Stimulated activated CD8-positive, alpha-beta memory T cell treated with anti-CD3 and anti-CD28 coated beads, Interleukin-15, amount 100 ng/mL, for 1 hour (primary cell): ENCODE data around the gene PLXNC1.

ENCODE experiments used
- DNase-seq: peaks from one replicate; pipeline ENCODE4 v3.0.0-alpha.2; 2020; ENCODE audit warnings: low read depth

PLXNC1 gene

DNA sequence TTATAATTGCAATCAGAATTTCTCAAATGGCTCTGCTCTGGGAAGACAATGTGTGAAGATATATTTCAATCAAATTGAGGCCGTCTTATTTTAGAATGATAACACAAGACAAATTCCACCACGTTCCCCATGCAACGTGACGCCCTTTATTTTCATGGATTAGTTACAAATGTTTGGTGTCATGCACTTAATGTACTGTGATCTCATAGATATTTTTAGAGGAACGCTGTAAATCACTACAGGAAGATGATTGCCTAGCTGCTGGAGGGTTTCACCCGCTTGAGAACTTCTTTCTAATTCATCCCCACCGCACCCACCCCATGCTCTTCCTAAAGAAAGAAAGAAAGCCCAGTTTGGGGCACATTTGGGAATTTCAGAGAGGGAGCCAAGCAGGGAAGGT, 117.2 kb downstream of the PLXNC1 start:
- no peak for DNase-seq

DNA sequence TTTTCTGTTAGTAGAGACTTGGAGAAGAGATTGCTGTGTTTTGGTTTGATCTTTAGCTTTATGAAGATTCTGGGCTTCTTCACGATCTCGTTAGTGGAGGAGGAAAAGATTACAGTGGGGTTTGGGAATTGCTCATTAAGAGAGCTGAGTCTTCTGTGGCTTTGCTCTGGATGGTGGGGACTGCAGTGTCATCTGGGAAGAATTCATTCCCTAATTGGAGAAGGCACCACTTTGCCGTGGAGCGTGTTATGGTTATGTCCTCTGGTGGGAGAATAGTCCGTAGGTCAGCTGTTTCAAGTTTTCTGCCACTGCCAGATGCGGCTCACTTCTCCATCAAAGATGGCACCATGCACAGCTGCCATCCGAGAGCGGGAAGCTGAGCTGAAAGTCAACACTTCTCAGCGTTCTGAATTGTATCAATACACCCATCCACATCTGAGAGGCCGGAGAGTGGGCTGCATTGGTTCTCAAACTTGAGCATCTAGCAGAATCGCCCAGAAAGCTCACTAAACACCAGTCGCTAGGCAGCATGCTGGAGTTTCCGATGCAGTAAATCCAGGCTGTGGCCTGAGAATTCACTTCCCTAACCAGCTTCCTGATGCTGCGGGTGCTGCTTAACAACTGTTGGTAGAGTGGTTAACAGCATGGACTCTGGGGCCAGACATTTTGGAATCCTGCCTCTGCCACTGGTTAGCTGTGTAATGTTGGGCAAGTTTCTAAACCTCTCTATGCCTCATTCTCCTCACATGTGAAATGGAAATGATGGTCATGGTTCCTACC, 117.8 kb downstream of the PLXNC1 start:
- DNase-seq = no peak

DNA sequence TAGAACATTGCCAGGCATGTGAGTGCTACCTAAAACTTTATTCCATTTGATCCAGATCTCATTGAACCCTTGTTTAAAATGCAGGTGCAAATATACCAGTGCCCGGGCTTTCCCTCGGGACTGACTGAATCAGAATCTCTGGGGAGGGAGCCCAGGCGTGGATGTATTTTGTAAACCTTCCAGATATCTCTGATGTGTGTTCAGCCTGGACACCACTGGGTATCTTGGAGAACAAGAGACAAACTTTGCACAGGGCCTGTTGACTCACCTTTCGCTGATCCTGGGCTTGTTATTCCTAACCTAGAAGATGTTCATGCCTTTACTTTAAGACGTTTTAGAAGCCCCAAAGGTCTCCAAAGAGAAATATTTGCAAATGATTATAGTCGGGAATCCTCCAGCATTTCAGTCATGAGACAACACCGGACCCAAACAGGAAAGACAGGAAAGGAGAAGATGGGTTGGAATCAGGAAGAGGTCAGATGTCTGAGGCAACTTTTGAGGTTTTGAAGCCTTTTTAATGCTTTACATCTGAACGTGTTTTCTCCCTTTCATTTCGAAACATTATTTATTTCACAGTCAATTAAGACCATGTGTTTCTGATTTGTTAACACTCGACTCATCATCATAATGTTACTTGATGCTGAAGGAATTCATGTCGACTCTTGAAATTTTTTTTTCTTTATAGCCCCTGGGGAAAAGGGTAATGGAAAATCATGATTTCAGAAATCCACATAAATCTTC, 118.6 kb downstream of the PLXNC1 start:
- DNase-seq = no peak

DNA sequence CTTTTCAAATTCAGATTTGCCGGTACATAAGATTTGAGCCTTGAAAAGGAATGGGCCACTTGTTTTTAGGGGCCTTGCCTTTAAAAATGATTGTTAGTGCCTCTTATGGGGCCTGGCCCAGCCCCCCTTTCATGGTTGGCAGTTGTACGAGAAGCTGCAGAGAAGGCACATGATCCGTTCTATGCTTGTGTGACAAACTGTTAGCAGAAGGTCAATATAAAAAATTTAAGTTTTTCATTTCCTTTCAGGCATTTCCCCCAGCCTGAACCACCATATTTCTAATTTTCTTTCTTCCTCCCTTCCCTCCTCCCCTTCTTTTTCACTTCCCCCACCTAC, 119.1 kb downstream of the PLXNC1 start:
- DNase-seq = no peak

DNA sequence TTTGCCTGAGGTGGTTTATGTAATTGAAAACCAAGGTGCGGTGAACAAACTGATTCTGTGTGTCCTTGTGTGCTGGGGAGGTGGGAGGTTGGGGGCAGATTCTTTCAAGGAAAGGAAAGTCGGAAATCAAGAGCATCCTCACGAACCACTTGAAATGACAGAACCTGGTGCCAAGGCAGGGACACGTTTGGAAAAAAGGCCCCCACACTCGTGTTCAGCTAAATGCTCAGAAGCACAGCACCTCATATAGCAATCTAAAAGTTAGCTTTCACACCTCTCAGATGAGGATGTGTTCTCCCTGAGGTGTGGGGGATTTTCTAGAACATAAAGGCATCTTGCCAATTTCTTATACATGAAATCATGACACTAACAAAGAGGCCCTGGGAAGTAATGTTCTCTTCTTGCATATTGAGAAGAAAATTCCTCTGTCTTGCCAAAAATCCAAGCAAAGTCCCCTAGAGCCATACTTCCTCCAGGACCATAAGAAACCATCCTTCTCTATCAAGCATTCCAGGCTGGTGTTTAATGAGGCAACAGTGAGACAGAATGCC, 119.6 kb downstream of the PLXNC1 start:
- no peak for DNase-seq

DNA sequence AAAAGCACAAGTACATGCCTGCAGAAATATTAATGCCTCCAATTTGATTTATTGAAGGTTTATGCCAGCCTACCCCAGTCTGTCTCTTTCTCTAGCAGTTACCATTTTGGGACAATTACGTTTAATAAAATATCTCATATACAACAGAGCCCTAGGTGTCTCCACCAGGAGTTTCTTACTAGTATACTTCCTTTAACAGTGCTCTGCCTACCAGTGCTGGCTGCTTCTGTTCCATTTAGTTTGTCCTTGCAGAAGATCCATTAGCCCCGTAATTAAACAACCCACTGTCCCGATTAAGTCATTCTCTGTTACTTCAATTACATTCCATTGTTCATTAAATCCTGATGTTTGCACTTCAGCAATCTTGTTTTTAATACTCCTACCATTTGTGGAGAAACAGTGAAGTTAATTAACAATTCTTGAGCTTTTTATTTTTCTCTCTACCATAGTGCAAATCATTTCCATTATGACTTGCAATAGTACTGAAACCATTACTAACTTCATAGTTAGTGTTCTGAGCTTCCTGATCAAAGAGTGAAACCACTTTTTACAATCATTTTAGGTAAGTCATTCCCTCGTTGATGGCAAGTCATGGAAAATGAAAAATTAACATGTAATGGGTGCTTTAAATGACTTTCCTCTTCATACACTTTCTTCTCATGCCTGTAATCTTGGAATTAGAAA, 121.1 kb downstream of the PLXNC1 start:
- no peak for DNase-seq

DNA sequence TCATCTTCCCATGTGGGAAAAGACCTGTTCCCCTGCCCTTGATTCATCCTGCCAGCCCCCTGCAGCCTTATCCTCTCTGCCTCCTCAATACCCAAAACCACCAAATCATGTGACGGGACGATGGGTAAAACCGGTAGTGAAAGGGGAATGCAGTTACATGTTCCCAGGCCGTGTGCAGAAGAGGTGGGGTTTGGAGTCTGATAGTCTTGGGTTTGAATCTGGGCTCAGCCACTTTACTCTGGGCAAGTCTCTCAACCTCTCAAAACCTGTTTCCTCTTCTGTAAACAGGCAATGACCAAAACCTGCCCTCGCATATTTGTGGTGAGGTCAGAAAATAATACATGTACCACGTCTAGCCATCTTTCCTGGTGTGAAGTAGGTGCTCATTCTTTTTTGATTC, 123.0 kb downstream of the PLXNC1 start:
- no peak for DNase-seq

DNA sequence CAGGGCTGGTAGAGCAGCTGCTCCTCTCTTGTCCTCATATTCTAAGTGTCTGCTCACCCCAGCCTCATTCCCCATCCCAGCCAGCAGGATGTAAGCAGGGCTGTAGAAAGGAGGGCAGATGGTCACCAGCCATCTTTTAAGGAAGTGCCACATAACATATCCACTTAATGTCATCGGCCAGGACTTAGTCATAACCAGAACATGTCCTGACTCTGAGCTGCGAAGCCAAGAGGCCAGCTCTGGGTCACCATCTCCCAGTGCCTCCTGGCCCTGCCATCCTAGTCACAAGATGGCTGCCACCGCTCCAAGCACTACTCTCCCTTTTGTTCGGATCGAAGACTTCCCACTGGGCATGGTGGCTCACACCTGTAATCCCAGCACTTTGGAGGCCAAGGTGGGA, 123.9 kb downstream of the PLXNC1 start:
- DNase-seq = no peak

DNA sequence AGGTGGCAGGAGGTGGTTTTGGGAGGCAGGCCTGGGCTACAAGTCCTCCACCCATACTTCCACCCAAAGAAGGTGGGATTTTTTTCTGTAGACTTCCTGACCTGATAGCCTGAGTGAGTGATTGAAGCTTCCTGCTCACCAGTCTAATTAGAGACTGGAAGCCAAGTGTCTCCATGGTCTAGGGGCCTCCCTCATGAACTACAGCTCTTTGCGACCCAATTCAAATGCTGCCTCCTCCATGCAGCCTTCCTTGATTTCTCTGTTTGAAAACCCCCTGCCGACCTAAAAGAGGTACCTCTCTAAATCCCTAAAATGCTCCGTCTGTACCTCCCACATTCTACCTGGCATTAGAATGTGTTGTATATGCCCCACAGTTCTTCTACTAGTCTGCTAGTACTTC, 124.9 kb downstream of the PLXNC1 start:
- DNase-seq = no peak

DNA sequence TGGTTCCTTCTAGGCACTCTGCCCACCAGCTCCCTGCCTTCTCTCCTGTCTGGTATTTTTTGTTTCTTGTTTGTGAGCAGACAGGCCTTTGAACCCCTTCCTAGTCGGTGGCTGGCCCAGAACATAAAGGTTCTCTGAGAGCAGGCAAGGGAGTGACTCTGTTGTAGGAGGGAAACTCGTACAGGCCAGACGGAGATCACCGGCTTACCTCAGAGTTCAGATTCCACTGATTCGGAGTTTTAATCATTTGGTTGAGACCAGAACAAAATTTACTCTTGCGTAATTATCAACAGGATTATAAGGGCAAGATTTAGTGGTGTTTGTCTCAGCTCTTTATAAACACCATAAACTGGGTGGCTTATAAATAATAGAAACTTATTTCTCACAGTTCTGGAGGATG, 128.3 kb downstream of the PLXNC1 start:
- DNase-seq = no peak

DNA sequence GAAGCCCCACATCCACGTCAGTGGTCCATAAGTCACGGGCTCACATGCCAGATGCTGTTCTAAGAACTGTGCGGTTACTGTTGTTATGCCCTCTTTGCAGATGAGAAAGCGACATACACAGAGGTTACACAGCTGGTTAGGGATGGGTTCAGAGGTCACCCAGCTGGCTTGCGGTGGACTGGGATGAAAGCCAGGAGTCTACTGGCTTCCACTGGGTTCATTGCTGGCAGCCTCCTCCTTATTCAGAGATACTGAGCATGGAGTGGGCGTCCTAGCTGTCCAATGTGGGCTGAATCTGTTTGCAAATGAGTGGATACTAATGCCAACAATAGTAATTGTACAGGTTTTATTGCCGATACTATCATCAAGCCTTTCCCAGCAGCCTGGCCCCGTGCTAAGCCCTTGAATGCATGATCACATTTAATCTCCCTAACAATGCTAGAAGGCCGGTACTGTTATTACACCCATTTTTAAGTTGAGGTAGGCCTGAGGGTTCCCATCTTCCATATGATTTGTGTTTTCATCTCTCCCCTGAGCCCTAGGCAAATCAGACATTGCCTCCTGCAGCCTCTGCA, 129.1 kb downstream of the PLXNC1 start:
- no peak for DNase-seq

DNA sequence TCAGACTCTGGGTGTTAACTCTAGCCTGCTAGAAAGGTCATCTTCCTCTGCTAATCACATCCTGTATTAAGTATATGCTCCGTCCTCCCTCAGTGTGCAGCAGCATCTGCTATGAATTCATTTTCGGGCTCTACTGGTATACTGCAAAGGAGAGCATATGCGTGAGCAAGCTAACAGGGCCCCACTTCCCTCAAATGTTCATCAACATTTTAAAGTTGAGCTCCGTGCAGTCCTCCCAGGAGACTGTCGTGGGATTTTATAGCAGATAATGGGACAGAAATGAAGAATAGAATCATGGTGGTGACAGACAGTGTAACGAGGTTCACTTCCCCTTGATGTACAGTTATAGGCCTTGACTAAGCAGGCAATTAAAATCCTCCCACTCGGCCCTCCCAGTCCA, 131.7 kb downstream of the PLXNC1 start:
- DNase-seq = no peak

DNA sequence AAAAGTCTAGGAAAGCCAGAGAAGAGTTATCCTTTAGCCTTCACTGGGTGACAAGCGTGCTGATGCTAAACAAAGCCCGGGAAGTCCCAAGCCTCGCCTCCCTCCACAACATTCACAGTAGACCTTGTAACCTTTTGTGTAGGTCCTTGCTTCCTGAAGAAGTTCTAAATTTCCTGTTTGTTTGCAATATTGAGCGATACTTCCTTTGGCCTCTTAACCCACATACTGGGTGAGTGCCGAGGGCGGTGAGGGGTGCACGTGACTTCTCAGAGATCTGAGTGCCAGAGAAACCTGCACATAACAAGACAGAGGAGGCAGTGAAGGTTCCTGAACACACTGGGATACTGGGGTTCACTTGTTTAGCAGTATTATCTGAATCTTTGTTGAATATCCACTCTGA, 134.3 kb downstream of the PLXNC1 start:
- DNase-seq = peak; percentile 7

DNA sequence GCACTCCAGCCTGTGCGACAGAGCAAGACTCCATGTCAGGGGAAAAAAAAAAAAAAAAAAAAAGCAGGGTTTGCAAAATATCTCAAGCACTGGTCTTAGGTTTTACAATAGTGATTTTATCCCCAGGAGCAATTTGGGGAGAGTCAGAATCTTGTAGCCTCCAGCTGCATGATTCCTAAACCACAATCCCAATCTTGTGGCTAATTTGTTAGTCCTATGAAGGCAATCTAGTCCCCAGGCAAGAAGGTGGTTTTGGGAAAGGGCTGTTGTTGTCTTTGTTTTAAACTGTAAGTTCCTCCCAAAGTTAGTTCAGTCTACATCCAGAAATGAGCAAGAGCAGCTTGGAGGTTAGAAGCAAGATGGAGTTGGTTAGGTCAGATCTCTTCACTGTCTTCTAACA, 135.7 kb downstream of the PLXNC1 start:
- DNase-seq = no peak

DNA sequence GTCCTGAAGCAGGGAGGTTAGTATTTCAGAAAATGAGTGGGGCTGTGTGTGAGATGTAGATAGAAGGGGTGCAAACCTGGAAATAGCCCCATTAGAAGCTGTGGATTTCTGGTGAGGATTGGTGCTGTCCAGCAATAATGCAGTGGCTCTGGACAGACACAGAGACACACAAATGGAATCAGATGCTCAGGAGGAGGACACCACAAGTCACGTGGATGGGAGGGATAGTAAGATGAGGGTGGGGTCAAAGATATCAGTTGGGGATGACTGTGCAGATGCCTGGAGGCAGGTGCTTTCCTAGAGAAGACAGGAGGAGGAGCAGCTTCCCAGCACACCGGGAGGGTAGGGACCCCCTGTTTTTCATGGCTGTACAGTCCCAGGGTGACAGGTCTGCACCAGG, 136.5 kb downstream of the PLXNC1 start:
- DNase-seq = no peak

DNA sequence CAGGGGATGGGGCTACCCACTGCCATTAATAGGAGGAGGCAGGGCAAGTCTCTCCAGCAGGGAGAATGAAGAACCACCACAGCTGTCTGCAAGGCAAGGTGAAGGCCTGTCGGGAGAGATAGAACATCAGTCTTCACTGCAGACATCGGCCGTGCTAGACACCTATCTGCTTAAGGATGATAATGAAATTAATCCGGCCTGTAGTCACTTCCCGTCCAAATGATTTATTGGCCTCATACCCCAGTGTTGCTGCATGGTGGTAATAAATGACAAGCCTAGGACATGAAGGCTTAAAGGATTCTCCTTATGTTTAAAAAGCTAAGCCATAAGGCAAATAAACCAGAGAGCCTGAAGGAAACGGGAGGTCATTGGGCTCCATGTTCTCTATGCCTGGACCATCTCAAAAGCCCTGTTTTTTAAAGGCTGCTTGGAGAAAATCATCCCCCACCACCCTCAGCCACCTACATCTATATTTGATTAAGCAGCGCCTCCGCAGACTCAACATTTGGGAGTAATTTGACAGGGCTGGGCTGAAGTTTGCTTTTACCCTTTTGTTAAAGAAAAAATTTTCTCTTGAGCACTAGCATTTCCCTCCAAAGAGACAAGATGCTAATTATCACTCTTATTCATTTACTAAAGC, 137.7 kb downstream of the PLXNC1 start:
- no peak for DNase-seq

DNA sequence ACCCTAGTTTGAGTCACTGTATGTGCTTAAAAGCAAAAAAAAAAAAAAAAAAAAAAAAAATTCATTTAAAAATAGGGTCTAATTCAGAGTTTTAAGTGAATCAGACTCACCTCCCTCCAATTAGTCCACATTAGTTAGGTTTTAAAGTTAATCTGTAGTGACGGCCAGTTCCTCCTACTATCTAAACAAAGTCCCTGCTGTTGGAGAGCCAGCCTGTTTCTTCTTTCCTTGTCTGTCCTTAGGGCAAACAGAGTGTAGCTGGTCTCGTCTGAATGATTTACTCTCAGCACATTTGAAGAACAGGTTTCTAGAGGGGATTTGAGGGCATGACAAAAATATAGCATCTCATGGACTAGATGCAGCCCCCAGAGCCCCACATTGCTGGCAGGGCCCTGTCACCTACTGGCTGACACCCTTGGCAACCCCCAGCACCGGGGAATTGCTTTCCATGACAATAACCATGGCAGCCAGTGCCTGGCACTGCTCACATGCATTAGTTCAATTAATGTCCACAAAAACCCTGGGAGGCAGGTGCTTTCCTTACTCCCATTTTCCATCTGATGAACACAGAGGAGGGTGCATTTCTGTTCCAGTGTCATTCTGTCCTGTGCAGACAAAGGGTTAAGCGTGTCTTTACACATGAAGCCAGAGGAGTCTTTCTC, 138.3 kb downstream of the PLXNC1 start:
- DNase-seq = no peak

DNA sequence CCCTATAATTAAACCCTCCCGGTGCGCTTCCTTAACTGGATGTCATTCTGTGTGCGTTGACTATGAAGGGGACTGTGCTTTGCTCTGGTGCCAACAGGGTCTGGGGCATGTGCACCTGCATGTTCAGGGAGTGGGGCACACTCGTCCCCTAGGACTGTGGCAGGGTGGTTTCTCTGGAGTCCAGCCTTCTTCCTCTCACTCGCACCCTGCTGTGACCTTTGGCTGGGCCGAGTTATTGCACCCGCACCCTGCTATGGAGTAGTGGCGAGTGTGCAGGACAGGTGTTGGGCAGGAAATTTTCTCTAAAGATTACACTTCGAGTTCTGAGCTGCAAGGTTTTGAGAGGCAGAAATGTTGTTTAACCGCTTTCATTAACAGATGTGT, 138.9 kb downstream of the PLXNC1 start:
- DNase-seq = no peak

DNA sequence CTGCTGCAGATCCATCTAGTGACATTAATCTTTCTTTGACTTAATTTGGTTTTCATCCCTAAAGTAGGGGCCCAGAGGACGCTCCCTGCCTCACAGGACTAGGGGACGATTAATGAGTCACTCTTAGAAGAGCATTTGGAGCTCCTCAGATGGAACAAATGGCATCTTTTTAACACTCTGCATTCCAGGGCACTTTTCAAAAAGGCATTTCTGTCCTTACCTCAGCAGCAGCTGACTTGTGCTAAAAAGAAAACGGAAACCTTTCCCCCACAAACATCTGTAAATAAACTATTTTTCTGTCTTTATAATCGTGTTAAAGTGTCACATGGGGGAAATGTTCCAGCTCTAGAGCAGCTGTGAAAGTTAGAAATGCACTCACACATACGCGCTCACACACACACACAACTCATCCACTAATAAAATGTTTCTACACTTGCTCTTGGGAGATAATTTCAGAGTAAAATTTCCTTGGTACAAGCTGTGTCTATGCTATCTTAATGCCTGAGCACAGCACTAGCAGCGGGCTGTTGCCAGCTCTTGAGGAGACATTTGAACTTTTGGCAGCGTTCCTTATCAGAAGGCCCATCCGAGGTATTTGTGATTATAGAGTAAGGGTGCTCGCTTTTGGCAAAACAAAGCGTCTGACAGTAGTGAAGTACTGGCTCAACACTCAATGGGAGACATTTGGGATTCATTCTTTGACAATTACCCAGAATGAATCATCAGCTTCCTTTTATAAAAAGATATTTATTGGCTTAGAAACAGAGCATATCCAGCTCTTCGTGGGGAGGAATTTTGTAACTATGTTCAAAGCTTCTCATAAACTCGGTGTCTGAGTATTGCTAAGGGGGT, 141.3 kb downstream of the PLXNC1 start:
- DNase-seq = no peak

DNA sequence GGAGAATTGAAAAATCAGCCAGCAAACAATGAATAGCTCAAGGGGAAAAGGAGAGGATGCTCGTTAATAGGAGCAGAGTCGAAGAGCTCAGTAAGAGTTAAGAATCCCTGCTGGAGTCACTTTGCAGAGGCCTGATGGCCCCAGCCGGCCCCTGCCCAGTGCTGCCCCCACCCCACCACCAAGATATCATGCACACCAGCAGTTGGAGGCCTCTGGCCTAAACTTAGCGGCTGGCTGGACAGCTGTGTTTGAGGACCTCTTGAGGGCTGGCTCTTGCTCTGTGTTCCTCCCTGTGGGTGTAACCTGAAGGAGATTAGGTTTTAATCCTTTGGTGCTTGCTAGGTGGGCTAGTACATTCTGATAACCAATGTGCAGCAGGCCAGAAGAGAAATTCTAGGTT, 142.0 kb downstream of the PLXNC1 start:
- DNase-seq = no peak
